Measurements from ENCODE around the gene GABRG3.

Gene GABRG3

GRCh38 chr15:27070841-27071240, 99.9 kb downstream of the GABRG3 start:
- TF ChIP-seq ZFP3 (CRISPR knock-in tag; IDR thresholded peaks at IDR 0.05) (no peak), CREB5 (CRISPR knock-in tag; IDR thresholded peaks at IDR 0.05; ENCODE audit: low read depth) (no peak), CSRNP3 (CRISPR knock-in tag; IDR thresholded peaks at IDR 0.05) (no peak), OSR1 (CRISPR knock-in tag; IDR thresholded peaks at IDR 0.05) (no peak)
- ATAC-seq: no peak

- TF ChIP-seq GLIS3 (CRISPR knock-in tag; IDR thresholded peaks at IDR 0.05): no peak
- no peak for TF ChIP-seq TCF4 (CRISPR knock-in tag; IDR thresholded peaks at IDR 0.05; ENCODE audit: borderline replicate concordance)
- no peak for TF ChIP-seq ZFP30 (CRISPR knock-in tag; IDR thresholded peaks at IDR 0.05)
- TF ChIP-seq ZC3H10 (CRISPR knock-in tag; IDR thresholded peaks at IDR 0.05): no peak
- TF ChIP-seq CSRNP3 (CRISPR knock-in tag; IDR thresholded peaks at IDR 0.05): no peak
- no peak for TF ChIP-seq ZNF565 (CRISPR knock-in tag; conservative IDR thresholded peaks at IDR 0.05; ENCODE audit: low read depth)
- TF ChIP-seq CREB5 (CRISPR knock-in tag; IDR thresholded peaks at IDR 0.05; ENCODE audit: low read depth): no peak
- TF ChIP-seq TOX (CRISPR knock-in tag; IDR thresholded peaks at IDR 0.05; ENCODE audit: borderline replicate concordance): no peak
- no peak for TF ChIP-seq TSHZ2 (CRISPR knock-in tag; IDR thresholded peaks at IDR 0.05)
- TF ChIP-seq SNAI2 (CRISPR knock-in tag; IDR thresholded peaks at IDR 0.05): no peak
- no peak for TF ChIP-seq RARB (CRISPR knock-in tag; IDR thresholded peaks at IDR 0.05)
- TF ChIP-seq OSR1 (CRISPR knock-in tag; IDR thresholded peaks at IDR 0.05): no peak
- no peak for TF ChIP-seq POU6F1 (CRISPR knock-in tag; IDR thresholded peaks at IDR 0.05; ENCODE audit: borderline replicate concordance, low read depth)
- ATAC-seq: no peak
These were observed 103.2 kb downstream of the GABRG3 start for GRCh38 chr15:27074179-27074578.

- ATAC-seq: no peak
- TF ChIP-seq PATZ1 (CRISPR knock-in tag; IDR thresholded peaks at IDR 0.05; ENCODE audit: borderline replicate concordance) (no peak), ZFP3 (CRISPR knock-in tag; IDR thresholded peaks at IDR 0.05) (no peak), POU6F1 (CRISPR knock-in tag; IDR thresholded peaks at IDR 0.05; ENCODE audit: borderline replicate concordance, low read depth) (no peak), CSRNP3 (CRISPR knock-in tag; IDR thresholded peaks at IDR 0.05) (no peak), ZNF70 (CRISPR knock-in tag; IDR thresholded peaks at IDR 0.05) (no peak), RARB (CRISPR knock-in tag; IDR thresholded peaks at IDR 0.05) (no peak), ZNF8 (CRISPR knock-in tag; IDR thresholded peaks at IDR 0.05) (no peak), ESRRG (CRISPR knock-in tag; IDR thresholded peaks at IDR 0.05) (no peak), ARNTL (CRISPR knock-in tag; IDR thresholded peaks at IDR 0.05; ENCODE audit: borderline replicate concordance, low read depth) (no peak), CSDC2 (CRISPR knock-in tag; IDR thresholded peaks at IDR 0.05) (no peak), OSR1 (CRISPR knock-in tag; IDR thresholded peaks at IDR 0.05) (no peak), PPARA (CRISPR knock-in tag; IDR thresholded peaks at IDR 0.05; ENCODE audit: borderline replicate concordance) (no peak), BACH2 (CRISPR knock-in tag; IDR thresholded peaks at IDR 0.05; ENCODE audit: borderline replicate concordance) (no peak)
These were observed 106.8 kb downstream of the GABRG3 start for GRCh38 chr15:27077790-27078189.

Data from SK-N-SH treated with all-trans-retinoic acid at 6 μM for 48 hours (cell line).